ENCODE data around the gene XRCC4. TPM values are rescaled to one million over a fixed set of nuclear protein-coding genes. Genes with fewer than 3 reads are reported as not detected.

Gene XRCC4
- total and polyA plus RNA-seq, 9 of the 15 experiments (the other 6 are each of a cell fraction or from before 2014, with no cell fraction given) = 13.6 to 61.6 (median 22.4) TPM

DNA sequence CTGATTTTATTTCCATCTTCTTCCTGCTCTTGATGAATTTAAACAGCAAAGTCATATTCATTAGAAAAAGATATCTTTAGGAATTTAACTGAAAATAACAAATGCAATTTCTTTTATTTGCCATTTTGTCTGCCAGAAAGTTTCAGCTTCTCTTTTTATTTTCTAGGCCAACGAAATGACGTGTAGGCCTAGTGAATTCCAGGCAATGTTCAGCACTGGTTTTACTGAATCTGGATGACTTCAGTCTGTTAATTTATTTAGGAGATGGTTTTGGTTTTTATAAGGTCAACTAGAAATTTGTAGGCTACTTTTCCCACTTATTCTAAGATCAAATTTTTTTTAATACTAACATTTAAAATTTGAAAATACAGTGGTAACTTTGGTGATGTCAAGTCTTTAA, 265.1 kb downstream of the XRCC4 start:
- no peaks in the 10 kb centered on the region for H3K79me2 ChIP-seq (ENCODE audit: control insufficient read depth, insufficient read depth, low read length)
- TF ChIP-seq BCOR (IDR thresholded peaks at IDR 0.05) (no peak), ZNF830 (CRISPR knock-in tag; IDR thresholded peaks at IDR 0.05) (no peak), HNRNPLL (IDR thresholded peaks at IDR 0.05; ENCODE audit: low read depth, low read length, poor library complexity, severe bottlenecking) (no peak), USF2 (CRISPR knock-in tag; IDR thresholded peaks at IDR 0.05) (no peak), ZNF3 (CRISPR knock-in tag; IDR thresholded peaks at IDR 0.05) (no peak), TAF9B (IDR thresholded peaks at IDR 0.05; ENCODE audit: partially characterized antibody) (no peak)
- intact Hi-C loops (cut with micrococcal nuclease) = loop anchor here (5.0 kb wide), 1 partner anchor 90 kb away; no protein-coding TSS in a partner anchor
- 0 out of 2 replicates have a peak, but pooled peaks cover 1% of the 10 kb centered on the region for H3K9me3 ChIP-seq (replicated peaks; ENCODE audit: control insufficient read depth, insufficient read depth, low read depth, low read length)
- peaks cover 0 to 6% of the 10 kb centered on the region in 2 experiments; a peak in 1 of 5 replicates for H3K4me1 ChIP-seq (replicated peaks in 1 of 2; ENCODE audit: control insufficient read depth in 2 of 2, insufficient read depth in 2 of 2, low read length in 2 of 2)
- no peaks in the 10 kb centered on the region for H3K36me3 ChIP-seq (ENCODE audit: control insufficient read depth, insufficient read depth, low read length)
- no peaks in the 10 kb centered on the region for H3K9me1 ChIP-seq (ENCODE audit: control insufficient read depth, insufficient read depth, low read length)
- in situ Hi-C loops (cut with MboI) = no loop called here
- no peak overlapping the region for H3K4me3 ChIP-seq
- BruUV-seq (replicated peaks) = no TSS peak
- 71% methylated on average over 2 of the region's 2 CpGs for WGBS (ENCODE audit: insufficient coverage, low coverage, missing lambda C conversion rate)
- ChIA-PET CTCF (ENCODE audit: low intra/inter-chr PET ratio) (no interaction called here), POLR2A (no interaction called here)
- H3K27me3 ChIP-seq (ENCODE audit: control insufficient read depth in 2 of 2, insufficient read depth in 2 of 2, low read length in 2 of 2) = no peaks in the 10 kb centered on the region
- no peak overlapping the region for H2AFZ ChIP-seq (ENCODE audit: low read depth, low read length)
- H3K27ac ChIP-seq (ENCODE audit: extremely low read depth, low read depth, low read length) = no peak overlapping the region
- H3K9ac ChIP-seq (ENCODE audit: insufficient read depth in 1 of 2, low read depth in 2 of 2, low read length in 2 of 2) = no peak overlapping the region
- DNase-seq (ENCODE audit: extremely low read depth in 1 of 4, low spot score in 3 of 4) = no peak
- H4K20me1 ChIP-seq (replicated peaks; ENCODE audit: control insufficient read depth, insufficient read depth, low read length) = no peaks in the 10 kb centered on the region
- FAIRE-seq = no peak
- no peak overlapping the region for H3K4me2 ChIP-seq (ENCODE audit: insufficient read depth, low read length)
- ATAC-seq = no peak

GRCh38 chr5:83343299-83343698, 266.0 kb downstream of the XRCC4 start:
- no peak overlapping the region for H3K4me2 ChIP-seq (ENCODE audit: insufficient read depth, low read length)
- no peaks in the 10 kb centered on the region for H3K27me3 ChIP-seq (ENCODE audit: control insufficient read depth in 2 of 2, insufficient read depth in 2 of 2, low read length in 2 of 2)
- no peak for ATAC-seq
- H3K4me3 ChIP-seq = no peak overlapping the region
- 21% methylated on average over 2 of the region's 2 CpGs for WGBS (ENCODE audit: insufficient coverage, low coverage, missing lambda C conversion rate)
- ChIA-PET CTCF (ENCODE audit: low intra/inter-chr PET ratio) (no interaction called here), POLR2A (no interaction called here)
- no peak overlapping the region for H3K9ac ChIP-seq (ENCODE audit: insufficient read depth in 1 of 2, low read depth in 2 of 2, low read length in 2 of 2)
- no peak overlapping the region for H2AFZ ChIP-seq (ENCODE audit: low read depth, low read length)
- intact Hi-C loops (cut with micrococcal nuclease) (loop anchor here (5.0 kb wide), 1 partner anchor 89 kb away; no protein-coding TSS in a partner anchor), in situ Hi-C loops (cut with MboI) (no loop called here)
- H3K36me3 ChIP-seq (ENCODE audit: control insufficient read depth, insufficient read depth, low read length) = no peaks in the 10 kb centered on the region
- H4K20me1 ChIP-seq (replicated peaks; ENCODE audit: control insufficient read depth, insufficient read depth, low read length) = no peaks in the 10 kb centered on the region
- no TSS peak for BruUV-seq (replicated peaks)
- H3K9me3 ChIP-seq (replicated peaks; ENCODE audit: control insufficient read depth, insufficient read depth, low read depth, low read length) = peaks cover 10% of the 10 kb centered on the region
- no peak for DNase-seq (ENCODE audit: extremely low read depth in 1 of 4, low spot score in 3 of 4)
- no peak overlapping the region for H3K27ac ChIP-seq (ENCODE audit: extremely low read depth, low read depth, low read length)
- H3K79me2 ChIP-seq (ENCODE audit: control insufficient read depth, insufficient read depth, low read length) = no peaks in the 10 kb centered on the region
- no peak for FAIRE-seq
- peaks cover 0 to 6% of the 10 kb centered on the region in 2 experiments; a peak in 1 of 5 replicates for H3K4me1 ChIP-seq (replicated peaks in 1 of 2; ENCODE audit: control insufficient read depth in 2 of 2, insufficient read depth in 2 of 2, low read length in 2 of 2)
- no peaks in the 10 kb centered on the region for H3K9me1 ChIP-seq (ENCODE audit: control insufficient read depth, insufficient read depth, low read length)
- no peak for TF ChIP-seq SIN3B (IDR thresholded peaks at IDR 0.05; ENCODE audit: low read depth)
- TF ChIP-seq ZNF134 (CRISPR knock-in tag; conservative IDR thresholded peaks at IDR 0.05) = no peak
- TF ChIP-seq PURB (CRISPR knock-in tag; IDR thresholded peaks at IDR 0.05; ENCODE audit: low read depth) = no peak
